HEK293T (cell line): ENCODE measurements around the gene APOL4.

Experiments
- ARNT ChIP-seq: fragments of 450-650 bp; IDR thresholded peaks from 2 replicates; pipeline ENCODE4 v1.6.1; 2017; ENCODE audit warnings: mild to moderate bottlenecking
- BHLHE40 ChIP-seq: fragments of 450-650 bp; IDR thresholded peaks from 2 replicates; pipeline ENCODE4 v1.6.1; 2016; ENCODE audit warnings: mild to moderate bottlenecking, moderate library complexity, borderline replicate concordance
- CTBP1 ChIP-seq: fragments of 450-650 bp; IDR thresholded peaks from 2 replicates; pipeline ENCODE4 v1.6.1; 2016; ENCODE audit warnings: borderline replicate concordance
- FOXA1 ChIP-seq: fragments of 450-650 bp; IDR thresholded peaks from 2 replicates; pipeline ENCODE4 v1.6.1; 2016; ENCODE audit warnings: mild to moderate bottlenecking
- FOXM1 ChIP-seq: fragments of 450-650 bp; IDR thresholded peaks from 2 replicates; pipeline ENCODE4 v1.6.1; 2017; ENCODE audit warnings: mild to moderate bottlenecking, borderline replicate concordance
- NFRKB ChIP-seq: fragments of 450-650 bp; IDR thresholded peaks from 2 replicates; pipeline ENCODE4 v1.6.1; 2016; ENCODE audit warnings: mild to moderate bottlenecking, moderate library complexity
- SP1 ChIP-seq: fragments of 450-650 bp; IDR thresholded peaks from 2 replicates; pipeline ENCODE4 v1.6.1; 2017
- ZNF384 ChIP-seq: fragments of 450-650 bp; IDR thresholded peaks from 2 replicates; pipeline ENCODE4 v1.6.1; 2016

GRCh38 chr22:36156119-36156514 is 45.5 kb downstream of the APOL4 start:
- TF ChIP-seq NFRKB (no peak), FOXA1 (no peak), ARNT (no peak), CTBP1 (no peak), SP1 (no peak), FOXM1 (no peak), BHLHE40 (no peak), ZNF384 (no peak)
